ENCODE data around the gene VPS37C.

DNA sequence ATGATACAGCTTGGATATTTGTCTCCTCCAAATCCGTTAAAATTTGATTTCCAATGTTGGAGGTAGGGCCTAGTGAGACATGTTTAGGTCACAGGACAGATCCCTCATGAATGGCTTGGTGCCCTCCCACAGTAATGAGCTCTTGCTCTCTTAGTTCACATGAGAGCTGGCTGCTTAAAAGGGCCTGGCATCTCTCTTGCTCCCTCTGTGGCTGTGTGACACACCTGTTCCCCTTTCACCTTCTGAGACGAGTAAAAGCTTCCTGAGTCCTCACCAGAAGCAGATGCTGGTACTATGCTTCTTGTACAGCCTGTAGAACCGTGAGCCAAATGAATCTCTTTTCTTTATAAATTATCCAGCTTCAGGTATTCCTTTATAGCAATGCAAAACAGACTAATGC is 3.5 kb downstream of the VPS37C start:
- TF ChIP-seq, protein P1, sequence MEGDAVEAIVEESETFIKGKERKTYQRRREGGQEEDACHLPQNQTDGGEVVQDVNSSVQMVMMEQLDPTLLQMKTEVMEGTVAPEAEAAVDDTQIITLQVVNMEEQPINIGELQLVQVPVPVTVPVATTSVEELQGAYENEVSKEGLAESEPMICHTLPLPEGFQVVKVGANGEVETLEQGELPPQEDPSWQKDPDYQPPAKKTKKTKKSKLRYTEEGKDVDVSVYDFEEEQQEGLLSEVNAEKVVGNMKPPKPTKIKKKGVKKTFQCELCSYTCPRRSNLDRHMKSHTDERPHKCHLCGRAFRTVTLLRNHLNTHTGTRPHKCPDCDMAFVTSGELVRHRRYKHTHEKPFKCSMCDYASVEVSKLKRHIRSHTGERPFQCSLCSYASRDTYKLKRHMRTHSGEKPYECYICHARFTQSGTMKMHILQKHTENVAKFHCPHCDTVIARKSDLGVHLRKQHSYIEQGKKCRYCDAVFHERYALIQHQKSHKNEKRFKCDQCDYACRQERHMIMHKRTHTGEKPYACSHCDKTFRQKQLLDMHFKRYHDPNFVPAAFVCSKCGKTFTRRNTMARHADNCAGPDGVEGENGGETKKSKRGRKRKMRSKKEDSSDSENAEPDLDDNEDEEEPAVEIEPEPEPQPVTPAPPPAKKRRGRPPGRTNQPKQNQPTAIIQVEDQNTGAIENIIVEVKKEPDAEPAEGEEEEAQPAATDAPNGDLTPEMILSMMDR (IDR thresholded peaks at IDR 0.05; ENCODE audit: low read depth, low read length, missing input control): no peak
- TF ChIP-seq HNF4G (IDR thresholded peaks at IDR 0.05): no peak
- TF ChIP-seq, protein P2, sequence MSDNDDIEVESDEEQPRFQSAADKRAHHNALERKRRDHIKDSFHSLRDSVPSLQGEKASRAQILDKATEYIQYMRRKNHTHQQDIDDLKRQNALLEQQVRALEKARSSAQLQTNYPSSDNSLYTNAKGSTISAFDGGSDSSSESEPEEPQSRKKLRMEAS (IDR thresholded peaks at IDR 0.05): no peak
- TF ChIP-seq, protein P3, sequence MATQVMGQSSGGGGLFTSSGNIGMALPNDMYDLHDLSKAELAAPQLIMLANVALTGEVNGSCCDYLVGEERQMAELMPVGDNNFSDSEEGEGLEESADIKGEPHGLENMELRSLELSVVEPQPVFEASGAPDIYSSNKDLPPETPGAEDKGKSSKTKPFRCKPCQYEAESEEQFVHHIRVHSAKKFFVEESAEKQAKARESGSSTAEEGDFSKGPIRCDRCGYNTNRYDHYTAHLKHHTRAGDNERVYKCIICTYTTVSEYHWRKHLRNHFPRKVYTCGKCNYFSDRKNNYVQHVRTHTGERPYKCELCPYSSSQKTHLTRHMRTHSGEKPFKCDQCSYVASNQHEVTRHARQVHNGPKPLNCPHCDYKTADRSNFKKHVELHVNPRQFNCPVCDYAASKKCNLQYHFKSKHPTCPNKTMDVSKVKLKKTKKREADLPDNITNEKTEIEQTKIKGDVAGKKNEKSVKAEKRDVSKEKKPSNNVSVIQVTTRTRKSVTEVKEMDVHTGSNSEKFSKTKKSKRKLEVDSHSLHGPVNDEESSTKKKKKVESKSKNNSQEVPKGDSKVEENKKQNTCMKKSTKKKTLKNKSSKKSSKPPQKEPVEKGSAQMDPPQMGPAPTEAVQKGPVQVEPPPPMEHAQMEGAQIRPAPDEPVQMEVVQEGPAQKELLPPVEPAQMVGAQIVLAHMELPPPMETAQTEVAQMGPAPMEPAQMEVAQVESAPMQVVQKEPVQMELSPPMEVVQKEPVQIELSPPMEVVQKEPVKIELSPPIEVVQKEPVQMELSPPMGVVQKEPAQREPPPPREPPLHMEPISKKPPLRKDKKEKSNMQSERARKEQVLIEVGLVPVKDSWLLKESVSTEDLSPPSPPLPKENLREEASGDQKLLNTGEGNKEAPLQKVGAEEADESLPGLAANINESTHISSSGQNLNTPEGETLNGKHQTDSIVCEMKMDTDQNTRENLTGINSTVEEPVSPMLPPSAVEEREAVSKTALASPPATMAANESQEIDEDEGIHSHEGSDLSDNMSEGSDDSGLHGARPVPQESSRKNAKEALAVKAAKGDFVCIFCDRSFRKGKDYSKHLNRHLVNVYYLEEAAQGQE (IDR thresholded peaks at IDR 0.05): no peak
